Activated CD8-positive, alpha-beta T cell treated with anti-CD3 and anti-CD28 coated beads for 36 hours (primary cell): ENCODE results near the gene CDHR3. TPM values are rescaled to one million over a fixed set of nuclear protein-coding genes. Genes with fewer than 3 reads are reported as not detected.
A peak's percentile ranks its signal among the peaks of the same experiment; 100 is the strongest.

Source experiments
- ATAC-seq: fragments of 200-7000 bp; cut with Tn5 transposase; one replicate; pipeline ENCODE4 v1.10.0; 2021; ENCODE audit warnings: mild to moderate bottlenecking, moderate library complexity
- CTCF ChIA-PET: fragments of 350-600 bp; sonication (Branson Sonifier 250); formaldehyde crosslinking; loops from one replicate; lab custom pipeline; 2021; ENCODE audit warnings: antibody characterized with exemption; lab: Charles Lee
- POLR2A ChIA-PET: fragments of 350-600 bp; sonication (Branson Sonifier 250); formaldehyde crosslinking; loops from one replicate; lab custom pipeline; 2021; ENCODE audit warnings: antibody characterized with exemption; lab: Charles Lee
- DNase-seq: peaks from one replicate; pipeline ENCODE4 v3.0.0-alpha.2; 2020
- H3K27ac Mint-ChIP-seq: one replicate; pipeline ENCODE4 v1.8.0; 2021; ENCODE audit warnings: mild to moderate bottlenecking, mixed read lengths
- H3K27me3 Mint-ChIP-seq: one replicate; pipeline ENCODE4 v1.8.0; 2021; ENCODE audit warnings: mixed read lengths
- H3K36me3 Mint-ChIP-seq: one replicate; pipeline ENCODE4 v1.8.0; 2021; ENCODE audit warnings: low read depth, mixed read lengths
- H3K4me1 Mint-ChIP-seq: one replicate; pipeline ENCODE4 v1.8.0; 2021; ENCODE audit warnings: low read depth, mixed read lengths
- H3K4me3 Mint-ChIP-seq: one replicate; pipeline ENCODE4 v1.8.0; 2021; ENCODE audit warnings: mild to moderate bottlenecking, moderate library complexity, mixed read lengths
- H3K9me3 Mint-ChIP-seq: one replicate; pipeline ENCODE4 v1.8.0; 2021; ENCODE audit warnings: mixed read lengths
- CTCF ChIP-seq: fragments of 200-600 bp; IDR thresholded peaks from one replicate; pipeline ENCODE4 v1.8.0; 2022; ENCODE audit warnings: antibody characterized with exemption, mild to moderate bottlenecking
- intact Hi-C: fragments of 100-400 bp; cut with micrococcal nuclease; formaldehyde crosslinking; loops from one replicate; pipeline ENCODE4 v1.10.0; 2022
- total RNA-seq, 2 experiments: library from RNA; stranded (reverse); gene quantifications; one replicate each; pipeline ENCODE4 v1.2.3, GENCODE V29; 2021

CDHR3 gene
- total RNA-seq, 2 experiments from 2014 or later: 0.58 to 0.74 TPM

- POLR2A ChIA-PET: interaction anchor here (0.7 to 3.8 kb wide), 7 partner anchors 13 to 102 kb away, joined by 3 to 21 read pairs (median 13); partner anchors contain the start of gene SYPL1
These were observed 107.6 kb downstream of the CDHR3 start for GRCh38 chr7:106070567-106071254.

GRCh38 chr7:106071356-106071998 is 108.4 kb downstream of the CDHR3 start:
- POLR2A ChIA-PET: interaction anchor here (0.7 to 3.8 kb wide), 14 partner anchors 10 to 214 kb away, joined by 3 to 21 read pairs (median 4); partner anchors contain the start of gene SYPL1
- peaks cover 55% of the 10 kb centered on the region for H3K4me1 Mint-ChIP-seq
- no peaks in the 10 kb centered on the region for H3K27me3 Mint-ChIP-seq
- peak overlapping the region; percentile 97 for H3K27ac Mint-ChIP-seq
- CTCF ChIA-PET: interaction anchor here (0.8 to 4.5 kb wide), 16 partner anchors 10 to 590 kb away, joined by 3 to 50 read pairs (median 4); partner anchors contain the start of genes CCDC71L and SYPL1
- ATAC-seq (peak; percentile 95), DNase-seq (peak; percentile 76)
- H3K4me3 Mint-ChIP-seq: peak overlapping the region; percentile 72
- intact Hi-C loops: loop anchor here (2.0 kb wide), 1 partner anchor 39 kb away; no protein-coding TSS in a partner anchor
- no peak for TF ChIP-seq CTCF
- no peaks in the 10 kb centered on the region for H3K36me3 Mint-ChIP-seq
- H3K9me3 Mint-ChIP-seq: no peaks in the 10 kb centered on the region

More at GRCh38 chr7:106070567-106071254, 107.6 kb downstream of the CDHR3 start:
- no peaks in the 10 kb centered on the region for H3K27me3 Mint-ChIP-seq
- peak overlapping the region; percentile 72 for H3K4me3 Mint-ChIP-seq
- DNase-seq: no peak
- CTCF ChIA-PET: interaction anchor here (0.9 to 4.5 kb wide), 7 partner anchors 11 to 590 kb away, joined by 3 to 50 read pairs (median 6); partner anchors contain the start of gene CCDC71L
- peak overlapping the region; percentile 97 for H3K27ac Mint-ChIP-seq
- ATAC-seq: no peak
- H3K9me3 Mint-ChIP-seq: no peaks in the 10 kb centered on the region
- no peak for TF ChIP-seq CTCF
- H3K36me3 Mint-ChIP-seq: no peaks in the 10 kb centered on the region
- H3K4me1 Mint-ChIP-seq: peaks cover 50% of the 10 kb centered on the region
- intact Hi-C loops: loop anchor here (2.0 kb wide), 1 partner anchor 40 kb away; no protein-coding TSS in a partner anchor

GRCh38 chr7:106071999-106072714 is 109.1 kb downstream of the CDHR3 start:
- TF ChIP-seq CTCF: no peak
- H3K27ac Mint-ChIP-seq: peak overlapping the region; percentile 97
- POLR2A ChIA-PET: interaction anchor here (0.7 to 3.8 kb wide), 12 partner anchors 9 to 213 kb away, joined by 3 to 21 read pairs (median 6); partner anchors contain the start of gene SYPL1
- ATAC-seq: peak; percentile 11
- peak overlapping the region; percentile 72 for H3K4me3 Mint-ChIP-seq
- CTCF ChIA-PET: interaction anchor here (0.8 to 4.5 kb wide), 15 partner anchors 10 to 589 kb away, joined by 3 to 50 read pairs (median 5); partner anchors contain the start of genes CCDC71L and SYPL1
- H3K27me3 Mint-ChIP-seq: no peaks in the 10 kb centered on the region
- no peak for DNase-seq
- intact Hi-C loops: loop anchor here (2.0 kb wide), 1 partner anchor 39 kb away; no protein-coding TSS in a partner anchor
- peaks cover 55% of the 10 kb centered on the region for H3K4me1 Mint-ChIP-seq
- H3K9me3 Mint-ChIP-seq: no peaks in the 10 kb centered on the region
- H3K36me3 Mint-ChIP-seq: no peaks in the 10 kb centered on the region

- H3K4me1 Mint-ChIP-seq: peaks cover 58% of the 10 kb centered on the region
- intact Hi-C loops: no loop called here
- ChIA-PET POLR2A (interaction anchor here (1.1 to 3.8 kb wide), 8 partner anchors 9 to 40 kb away, joined by 3 to 21 read pairs (median 14); partner anchors contain the start of gene SYPL1), CTCF (interaction anchor here (0.8 to 4.5 kb wide), 9 partner anchors 9 to 264 kb away, joined by 4 to 50 read pairs (median 6); partner anchors contain the start of gene SYPL1)
- no peak for TF ChIP-seq CTCF
- H3K27me3 Mint-ChIP-seq: no peaks in the 10 kb centered on the region
- no peaks in the 10 kb centered on the region for H3K9me3 Mint-ChIP-seq
- H3K4me3 Mint-ChIP-seq: no peak overlapping the region
- peak overlapping the region; percentile 97 for H3K27ac Mint-ChIP-seq
- DNase-seq (no peak), ATAC-seq (no peak)
- H3K36me3 Mint-ChIP-seq: no peaks in the 10 kb centered on the region
These were observed 109.6 kb downstream of the CDHR3 start for GRCh38 chr7:106072715-106073091.
